ENCODE data around the gene BTN1A1.

BTN1A1 gene

GRCh38 chr6:26464416-26465131 lies 35.5 kb upstream of the BTN1A1 start:
- no peak for FAIRE-seq
- TF ChIP-seq POU2F2 (IDR thresholded peaks at IDR 0.05; ENCODE audit: low read depth, low read length): no peak
- TF ChIP-seq TAF1 (IDR thresholded peaks at IDR 0.05; ENCODE audit: low read depth, low read length): no peak
- TF ChIP-seq PAX5 (IDR thresholded peaks at IDR 0.05; ENCODE audit: insufficient read depth, low read length, severe bottlenecking): no peak
- TF ChIP-seq POLR2A (IDR thresholded peaks at IDR 0.05; ENCODE audit: low read depth, low read length): no peak
- TF ChIP-seq SPI1 (IDR thresholded peaks at IDR 0.05; ENCODE audit: low read depth, low read length): no peak
- TF ChIP-seq POLR2AphosphoS5 (IDR thresholded peaks at IDR 0.05; ENCODE audit: low read depth, low read length): no peak; the same call in 1 of the 2 replicates
- DNase-seq (ENCODE audit: insufficient read length, low spot score): no peak

- TF ChIP-seq POU2F2 (IDR thresholded peaks at IDR 0.05; ENCODE audit: low read depth, low read length) (no peak), PAX5 (IDR thresholded peaks at IDR 0.05; ENCODE audit: insufficient read depth, low read length, severe bottlenecking) (no peak), SPI1 (IDR thresholded peaks at IDR 0.05; ENCODE audit: low read depth, low read length) (no peak), TAF1 (IDR thresholded peaks at IDR 0.05; ENCODE audit: low read depth, low read length) (no peak), POLR2AphosphoS5 (IDR thresholded peaks at IDR 0.05; ENCODE audit: low read depth, low read length) (no peak), POLR2A (IDR thresholded peaks at IDR 0.05; ENCODE audit: low read depth, low read length) (no peak)
- FAIRE-seq (no peak), DNase-seq (ENCODE audit: insufficient read length, low spot score) (no peak)
These were observed 34.3 kb upstream of the BTN1A1 start for GRCh38 chr6:26465776-26466175.

- FAIRE-seq: no peak
- DNase-seq (ENCODE audit: insufficient read length, low spot score): no peak
- TF ChIP-seq SPI1 (IDR thresholded peaks at IDR 0.05; ENCODE audit: low read depth, low read length) (peak; percentile 90), POU2F2 (IDR thresholded peaks at IDR 0.05; ENCODE audit: low read depth, low read length) (no peak)
These were observed 31.3 kb upstream of the BTN1A1 start for GRCh38 chr6:26468829-26469228.

GRCh38 chr6:26470643-26471042 lies 29.5 kb upstream of the BTN1A1 start:
- TF ChIP-seq PAX5 (IDR thresholded peaks at IDR 0.05; ENCODE audit: insufficient read depth, low read length, severe bottlenecking) (no peak), POU2F2 (IDR thresholded peaks at IDR 0.05; ENCODE audit: low read depth, low read length) (no peak), SPI1 (IDR thresholded peaks at IDR 0.05; ENCODE audit: low read depth, low read length) (no peak), POLR2A (IDR thresholded peaks at IDR 0.05; ENCODE audit: low read depth, low read length) (no peak), POLR2AphosphoS5 (IDR thresholded peaks at IDR 0.05; ENCODE audit: low read depth, low read length) (no peak), TAF1 (IDR thresholded peaks at IDR 0.05; ENCODE audit: low read depth, low read length) (no peak)
- no peak for FAIRE-seq
- DNase-seq (ENCODE audit: insufficient read length, low spot score): no peak

GRCh38 chr6:26471970-26472369 lies 28.1 kb upstream of the BTN1A1 start:
- FAIRE-seq: no peak
- TF ChIP-seq POLR2A (IDR thresholded peaks at IDR 0.05; ENCODE audit: low read depth, low read length): no peak
- no peak for TF ChIP-seq PAX5 (IDR thresholded peaks at IDR 0.05; ENCODE audit: insufficient read depth, low read length, severe bottlenecking)
- no peak for TF ChIP-seq SPI1 (IDR thresholded peaks at IDR 0.05; ENCODE audit: low read depth, low read length)
- TF ChIP-seq TAF1 (IDR thresholded peaks at IDR 0.05; ENCODE audit: low read depth, low read length): no peak
- DNase-seq (ENCODE audit: insufficient read length, low spot score): no peak

- no peak for TF ChIP-seq POLR2A (IDR thresholded peaks at IDR 0.05; ENCODE audit: low read depth, low read length)
- TF ChIP-seq TAF1 (IDR thresholded peaks at IDR 0.05; ENCODE audit: low read depth, low read length): no peak
- TF ChIP-seq PAX5 (IDR thresholded peaks at IDR 0.05; ENCODE audit: insufficient read depth, low read length, severe bottlenecking): no peak
- TF ChIP-seq POU2F2 (IDR thresholded peaks at IDR 0.05; ENCODE audit: low read depth, low read length): no peak
- TF ChIP-seq POLR2AphosphoS5 (IDR thresholded peaks at IDR 0.05; ENCODE audit: low read depth, low read length): no peak
- DNase-seq (ENCODE audit: insufficient read length, low spot score) (no peak), FAIRE-seq (no peak)
These were observed 27.4 kb upstream of the BTN1A1 start for GRCh38 chr6:26472549-26473290.

- TF ChIP-seq SPI1 (IDR thresholded peaks at IDR 0.05; ENCODE audit: low read depth, low read length) (no peak), PAX5 (IDR thresholded peaks at IDR 0.05; ENCODE audit: insufficient read depth, low read length, severe bottlenecking) (no peak), TAF1 (IDR thresholded peaks at IDR 0.05; ENCODE audit: low read depth, low read length) (no peak), POU2F2 (IDR thresholded peaks at IDR 0.05; ENCODE audit: low read depth, low read length) (no peak), POLR2AphosphoS5 (IDR thresholded peaks at IDR 0.05; ENCODE audit: low read depth, low read length) (no peak), POLR2A (IDR thresholded peaks at IDR 0.05; ENCODE audit: low read depth, low read length) (no peak)
- DNase-seq (ENCODE audit: insufficient read length, low spot score): no peak
- FAIRE-seq: no peak
These were observed 26.7 kb upstream of the BTN1A1 start for GRCh38 chr6:26473429-26473757.

- TF ChIP-seq TAF1 (IDR thresholded peaks at IDR 0.05; ENCODE audit: low read depth, low read length) (peak; percentile 94), SPI1 (IDR thresholded peaks at IDR 0.05; ENCODE audit: low read depth, low read length) (peak; percentile 65), PAX5 (IDR thresholded peaks at IDR 0.05; ENCODE audit: insufficient read depth, low read length, severe bottlenecking) (no peak), POLR2AphosphoS5 (IDR thresholded peaks at IDR 0.05; ENCODE audit: low read depth, low read length) (peak; percentile 96), POLR2A (IDR thresholded peaks at IDR 0.05; ENCODE audit: low read depth, low read length) (peak; percentile 96), POU2F2 (IDR thresholded peaks at IDR 0.05; ENCODE audit: low read depth, low read length) (peak; percentile 71; the same call in 1 of the 2 replicates)
- peak; percentile 93 for FAIRE-seq
- peak; percentile 41 for DNase-seq (ENCODE audit: insufficient read length, low spot score)
These were observed 26.2 kb upstream of the BTN1A1 start for GRCh38 chr6:26473758-26474438.

- TF ChIP-seq POLR2A (IDR thresholded peaks at IDR 0.05; ENCODE audit: low read depth, low read length) (no peak), POLR2AphosphoS5 (IDR thresholded peaks at IDR 0.05; ENCODE audit: low read depth, low read length) (no peak; the same call in 1 of the 2 replicates), PAX5 (IDR thresholded peaks at IDR 0.05; ENCODE audit: insufficient read depth, low read length, severe bottlenecking) (no peak), SPI1 (IDR thresholded peaks at IDR 0.05; ENCODE audit: low read depth, low read length) (no peak), TAF1 (IDR thresholded peaks at IDR 0.05; ENCODE audit: low read depth, low read length) (no peak), POU2F2 (IDR thresholded peaks at IDR 0.05; ENCODE audit: low read depth, low read length) (no peak)
- no peak for DNase-seq (ENCODE audit: insufficient read length, low spot score)
- no peak for FAIRE-seq
These were observed 25.6 kb upstream of the BTN1A1 start for GRCh38 chr6:26474439-26474881.
